HEK293T (cell line): ENCODE results near the gene PPM1L.

Source experiments
- CTCF ChIA-PET: fragments of 350-600 bp; formaldehyde crosslinking; extraction: SDS; loops from one replicate; lab custom pipeline; 2021; ENCODE audit warnings: antibody characterized with exemption, inconsistent platforms; lab: Yijun Ruan, JAX
- POLR2A ChIA-PET: fragments of 350-600 bp; formaldehyde crosslinking; extraction: SDS; loops from one replicate; lab custom pipeline; 2020; ENCODE audit warnings: antibody characterized with exemption, inconsistent platforms; lab: Yijun Ruan, JAX
- DNase-seq: peaks from one replicate; pipeline ENCODE4 v3.0.0; 2012; ENCODE audit warnings: mixed read lengths; ENCODE audit errors: extremely low spot score
- ARNT ChIP-seq: fragments of 450-650 bp; IDR thresholded peaks from 2 replicates; pipeline ENCODE4 v1.6.1; 2017; ENCODE audit warnings: mild to moderate bottlenecking
- BHLHE40 ChIP-seq: fragments of 450-650 bp; IDR thresholded peaks from 2 replicates; pipeline ENCODE4 v1.6.1; 2016; ENCODE audit warnings: mild to moderate bottlenecking, moderate library complexity, borderline replicate concordance
- CTBP1 ChIP-seq: fragments of 450-650 bp; IDR thresholded peaks from 2 replicates; pipeline ENCODE4 v1.6.1; 2016; ENCODE audit warnings: borderline replicate concordance
- ELF4 ChIP-seq: fragments of 450-650 bp; IDR thresholded peaks from 2 replicates; pipeline ENCODE4 v1.6.1; 2017; ENCODE audit warnings: antibody characterized with exemption
- FOXA1 ChIP-seq: fragments of 450-650 bp; IDR thresholded peaks from 2 replicates; pipeline ENCODE4 v1.6.1; 2016; ENCODE audit warnings: mild to moderate bottlenecking
- FOXK2 ChIP-seq: fragments of 450-650 bp; IDR thresholded peaks from 2 replicates; pipeline ENCODE4 v1.6.1; 2016; ENCODE audit warnings: mild to moderate bottlenecking
- FOXM1 ChIP-seq: fragments of 450-650 bp; IDR thresholded peaks from 2 replicates; pipeline ENCODE4 v1.6.1; 2017; ENCODE audit warnings: mild to moderate bottlenecking, borderline replicate concordance
- HDGF ChIP-seq: fragments of 450-650 bp; IDR thresholded peaks from 2 replicates; pipeline ENCODE4 v1.6.1; 2017; ENCODE audit warnings: antibody characterized with exemption, borderline replicate concordance
- L3MBTL2 ChIP-seq: fragments of 450-650 bp; conservative IDR thresholded peaks from 2 replicates; pipeline ENCODE4 v1.6.1; 2016; ENCODE audit warnings: mild to moderate bottlenecking
- LEF1 ChIP-seq: fragments of 450-650 bp; IDR thresholded peaks from 2 replicates; pipeline ENCODE4 v1.6.1; 2017; ENCODE audit warnings: mild to moderate bottlenecking, borderline replicate concordance
- NFRKB ChIP-seq: fragments of 450-650 bp; IDR thresholded peaks from 2 replicates; pipeline ENCODE4 v1.6.1; 2016; ENCODE audit warnings: mild to moderate bottlenecking, moderate library complexity
- PKNOX1 ChIP-seq: fragments of 450-650 bp; IDR thresholded peaks from 2 replicates; pipeline ENCODE4 v1.6.1; 2016
- SP1 ChIP-seq: fragments of 450-650 bp; IDR thresholded peaks from 2 replicates; pipeline ENCODE4 v1.6.1; 2017
- SUZ12 ChIP-seq: fragments of 450-650 bp; IDR thresholded peaks from 2 replicates; pipeline ENCODE4 v1.6.1; 2016; ENCODE audit warnings: mild to moderate bottlenecking
- TARDBP ChIP-seq: fragments of 450-650 bp; IDR thresholded peaks from 2 replicates; pipeline ENCODE4 v1.6.1; 2016
- ZNF384 ChIP-seq: fragments of 450-650 bp; IDR thresholded peaks from 2 replicates; pipeline ENCODE4 v1.6.1; 2016

Gene PPM1L

DNA sequence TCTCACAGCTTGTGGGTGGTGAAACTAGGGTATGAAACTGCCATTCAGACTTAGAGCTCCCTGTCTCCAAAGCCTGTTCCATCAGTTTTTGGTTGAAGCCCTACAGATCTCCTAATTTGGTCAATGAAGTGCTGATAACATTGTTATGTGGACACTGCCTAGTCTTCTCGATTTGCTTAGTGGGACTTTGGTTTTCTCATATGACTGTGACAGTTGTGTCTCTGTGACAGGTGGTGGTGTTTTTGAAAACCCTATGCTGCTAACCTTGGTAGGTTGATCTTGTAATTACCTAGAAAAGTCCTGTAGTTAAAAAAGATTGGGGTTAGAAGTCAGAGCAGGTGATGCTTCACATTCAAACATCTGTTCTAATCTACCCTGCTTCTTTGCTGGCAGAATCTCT is 9.2 kb downstream of the PPM1L start:
- no peak for TF ChIP-seq CTBP1
- TF ChIP-seq NFRKB, result no peak
- no peak for TF ChIP-seq ARNT
- no peak for TF ChIP-seq FOXA1
- no peak for TF ChIP-seq BHLHE40
- TF ChIP-seq FOXM1, result no peak
- no peak for TF ChIP-seq ZNF384
- TF ChIP-seq PKNOX1, result no peak
- no peak for TF ChIP-seq HDGF
- TF ChIP-seq SUZ12, result no peak
- TF ChIP-seq L3MBTL2, result no peak
- no peak for TF ChIP-seq TARDBP
- TF ChIP-seq FOXK2, result no peak
- TF ChIP-seq SP1, result no peak
- TF ChIP-seq LEF1, result no peak
- no peak for TF ChIP-seq ELF4
- no peak for DNase-seq
- CTCF ChIA-PET, result no interaction called here
- POLR2A ChIA-PET, result no interaction called here

- POLR2A ChIA-PET, result no interaction called here
- CTCF ChIA-PET, result no interaction called here
- DNase-seq, result no peak
- TF ChIP-seq L3MBTL2, result no peak
- no peak for TF ChIP-seq SUZ12
- TF ChIP-seq ZNF384, result no peak
- no peak for TF ChIP-seq CTBP1
- TF ChIP-seq FOXA1, result no peak
- no peak for TF ChIP-seq NFRKB
- no peak for TF ChIP-seq LEF1
- no peak for TF ChIP-seq FOXM1
- no peak for TF ChIP-seq TARDBP
- no peak for TF ChIP-seq ELF4
- TF ChIP-seq HDGF, result no peak
- no peak for TF ChIP-seq PKNOX1
- TF ChIP-seq SP1, result no peak
- no peak for TF ChIP-seq BHLHE40
- TF ChIP-seq ARNT, result no peak
Measured at GRCh38 chr3:160768031-160768430, 12.0 kb downstream of the PPM1L start.

- TF ChIP-seq ARNT (no peak), ELF4 (no peak), SUZ12 (no peak), BHLHE40 (no peak), HDGF (no peak), PKNOX1 (no peak), FOXA1 (no peak), LEF1 (no peak), CTBP1 (no peak), FOXM1 (no peak), SP1 (no peak)
- CTCF ChIA-PET, result no interaction called here
- POLR2A ChIA-PET, result no interaction called here
- DNase-seq, result no peak
Measured at GRCh38 chr3:160768918-160769317, 12.9 kb downstream of the PPM1L start.

DNA sequence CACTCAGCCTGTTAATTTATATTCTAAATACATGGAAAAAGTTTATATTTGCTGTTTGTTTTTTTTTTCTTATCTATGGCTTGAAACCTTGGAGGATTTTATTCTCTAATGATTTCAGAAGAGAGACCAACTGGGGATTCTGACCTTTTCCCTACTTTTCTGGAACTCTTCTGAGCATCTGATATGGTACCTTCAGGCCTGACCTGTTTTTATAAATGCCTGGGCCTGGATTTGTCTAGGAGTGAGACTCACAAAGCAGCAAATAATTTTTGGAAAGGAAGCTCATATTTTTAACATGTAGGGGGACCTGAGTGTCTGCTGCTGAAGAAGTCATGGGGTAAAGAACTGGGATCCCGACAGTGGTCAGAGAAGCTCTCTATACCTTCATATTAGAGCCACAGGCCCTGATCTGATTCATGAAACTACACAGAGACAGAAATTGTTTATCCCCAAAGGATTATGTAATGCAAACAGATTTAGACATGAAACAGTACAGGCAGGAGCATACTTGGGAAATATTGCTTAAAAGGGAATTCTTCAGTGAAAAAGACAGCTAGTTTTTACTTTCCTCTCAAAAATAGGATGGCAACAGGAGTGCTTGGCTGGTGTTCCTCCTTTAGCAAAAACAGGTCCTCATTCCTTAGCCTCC is 15.9 kb downstream of the PPM1L start:
- TF ChIP-seq FOXM1, result no peak
- ChIA-PET POLR2A (no interaction called here), CTCF (no interaction called here)
- no peak for DNase-seq

DNA sequence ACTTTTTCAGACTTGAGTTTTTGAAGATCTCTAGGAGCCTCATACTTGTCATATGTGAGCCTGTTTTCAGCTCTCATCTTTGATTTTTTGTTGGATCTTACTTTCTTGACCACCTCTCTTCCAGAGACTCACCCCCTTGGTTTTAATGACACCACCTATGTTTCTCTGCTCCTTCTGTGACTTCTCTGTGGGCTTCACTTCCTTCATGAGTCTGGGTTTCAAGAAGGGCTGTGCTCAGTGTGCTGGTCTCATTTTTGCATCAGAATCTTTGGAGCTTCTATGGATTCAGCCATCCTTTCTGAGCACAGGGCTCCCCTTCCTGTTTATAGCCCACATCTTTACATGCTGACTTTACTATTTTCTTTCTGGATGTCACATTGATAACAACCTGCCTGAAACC is 17.7 kb downstream of the PPM1L start:
- ChIA-PET CTCF (no interaction called here), POLR2A (no interaction called here)
- DNase-seq, result no peak
- TF ChIP-seq TARDBP (no peak), PKNOX1 (no peak), L3MBTL2 (no peak), FOXK2 (no peak), BHLHE40 (no peak), SP1 (no peak), ARNT (no peak), FOXA1 (no peak), HDGF (no peak), SUZ12 (no peak), ZNF384 (no peak), CTBP1 (no peak), ELF4 (no peak), FOXM1 (no peak)

DNA sequence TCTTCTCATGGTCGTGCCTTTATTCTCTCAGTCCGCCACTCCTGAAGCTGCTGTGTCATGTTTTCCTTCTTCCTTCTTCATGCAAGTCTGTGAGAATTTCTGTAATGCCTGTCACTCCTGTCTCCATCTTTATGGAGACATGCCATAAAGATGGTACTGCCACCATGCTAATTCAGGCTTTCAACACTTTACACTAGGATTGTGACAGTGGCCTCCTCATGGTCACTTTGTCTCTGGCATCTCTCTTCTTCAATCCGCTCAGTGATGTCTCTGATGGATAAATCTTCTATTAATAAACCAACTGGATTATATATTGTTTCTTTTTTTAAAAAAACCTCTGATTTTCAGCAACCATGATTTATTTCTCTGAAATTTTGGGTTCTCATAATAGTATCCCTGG is 18.1 kb downstream of the PPM1L start:
- DNase-seq, result no peak
- TF ChIP-seq TARDBP (no peak), HDGF (no peak), L3MBTL2 (no peak), FOXM1 (no peak), BHLHE40 (no peak), FOXA1 (no peak), ELF4 (no peak), FOXK2 (no peak), LEF1 (no peak), SUZ12 (no peak), SP1 (no peak), ARNT (no peak)
- ChIA-PET POLR2A (no interaction called here), CTCF (no interaction called here)
